Common myeloid progenitor, CD34-positive (primary cell): Measurements from ENCODE around the gene PDCD5.

Experiments
- CTCF ChIA-PET: fragments of 350-600 bp; sonication (Branson Sonifier 250); formaldehyde crosslinking; loops from one replicate; lab custom pipeline; 2021; ENCODE audit warnings: antibody characterized with exemption; lab: Charles Lee
- POLR2A ChIA-PET: fragments of 350-600 bp; sonication (Branson Sonifier 250); formaldehyde crosslinking; loops from one replicate; lab custom pipeline; 2021; ENCODE audit warnings: antibody characterized with exemption; lab: Charles Lee
- DNase-seq, 3 donors: peaks; one replicate each; pipeline versions ENCODE4 v3.0.0 to v3.0.0-alpha.2; 2013
- H3K27ac ChIP-seq, 2 experiments: 1 replicate in 1 of 2; 2 replicates in 1 of 2; pipeline ENCODE4 v1.7.0; 2013; ENCODE audit warnings: inconsistent platforms in 2 of 2, low read length in 2 of 2, mild to moderate bottlenecking in 2 of 2, low read depth in 1 of 2, moderate library complexity in 1 of 2; ENCODE audit not compliant: severe bottlenecking in 2 of 2, insufficient read depth in 1 of 2, poor library complexity in 1 of 2
- H3K27me3 ChIP-seq, 5 experiments: replicated peaks in 2 of 5; 1 replicate in 3 of 5; 2 replicates in 2 of 5; pipeline versions ENCODE4 v1.6.1 to v1.7.0; 2013; ENCODE audit warnings: low read length in 4 of 5, mild to moderate bottlenecking in 2 of 5, moderate library complexity in 2 of 5, inconsistent platforms in 1 of 5; ENCODE audit not compliant: insufficient read depth in 5 of 5, control insufficient read depth in 4 of 5
- H3K36me3 ChIP-seq, 4 experiments: 1 replicate in 2 of 4; 2 replicates in 2 of 4; pipeline versions ENCODE4 v1.6.1 to v1.7.0; 2013; ENCODE audit warnings: low read length in 3 of 4, control low read depth in 1 of 4, mild to moderate bottlenecking in 1 of 4; ENCODE audit not compliant: control insufficient read depth in 4 of 4, insufficient read depth in 4 of 4
- H3K4me1 ChIP-seq, 4 experiments: 1 replicate in 3 of 4; 2 replicates in 1 of 4; pipeline versions ENCODE4 v1.6.1 to v1.7.1; 2013; ENCODE audit warnings: low read length in 3 of 4, mild to moderate bottlenecking in 3 of 4, control low read depth in 1 of 4, inconsistent platforms in 1 of 4, moderate library complexity in 1 of 4; ENCODE audit not compliant: control insufficient read depth in 4 of 4, insufficient read depth in 4 of 4; ENCODE audit errors: control extremely low read depth in 1 of 4
- H3K4me3 ChIP-seq, 7 experiments: 1 replicate in 4 of 7; 2 replicates in 3 of 7; pipeline versions ENCODE4 v1.5.1 to v1.7.0; 2013; ENCODE audit warnings: mild to moderate bottlenecking in 7 of 7, low read length in 6 of 7, moderate library complexity in 6 of 7, inconsistent platforms in 2 of 7, low read depth in 2 of 7, control low read depth in 1 of 7; ENCODE audit not compliant: insufficient read depth in 4 of 7, control insufficient read depth in 1 of 7; ENCODE audit errors: extremely low read depth in 1 of 7
- H3K9me3 ChIP-seq, 5 experiments: 1 replicate in 4 of 5; 2 replicates in 1 of 5; pipeline versions ENCODE4 v1.6.1 to v1.7.1; 2013; ENCODE audit warnings: low read length in 4 of 5, mild to moderate bottlenecking in 2 of 5, inconsistent platforms in 1 of 5, low read depth in 1 of 5, moderate library complexity in 1 of 5; ENCODE audit not compliant: control insufficient read depth in 4 of 5, insufficient read depth in 2 of 5; ENCODE audit errors: control extremely low read depth in 1 of 5
- WGBS: methylation state at CpG from one replicate; pipeline ENCODE4 v1.1.5; 2013; ENCODE audit not compliant: insufficient coverage; 5-methylcytosine and 5-hydroxymethylcytosine counted together

Gene PDCD5

GRCh38 chr19:32611161-32611560, 30.2 kb downstream of the PDCD5 start:
- Histone ChIP-seq H3K27me3 (no peaks in the 10 kb centered on the region), H3K9me3 (peaks cover 0 to 12% (median 0%) of the 10 kb centered on the region in 5 experiments), H3K4me1 (no peaks in the 10 kb centered on the region), H3K4me3 (no peak overlapping the region), H3K27ac (no peak overlapping the region), H3K36me3 (peaks cover 37 to 79% (median 60%) of the 10 kb centered on the region in 4 experiments)
- no peak for DNase-seq
- ChIA-PET POLR2A (no interaction called here), CTCF (interaction anchor here (1.2 kb wide), 1 partner anchor 8 kb away, joined by 4 read pairs; no protein-coding TSS in a partner anchor)
- whole genome bisulfite sequencing: 94% methylated on average over 3 of the region's 5 CpGs

- Histone ChIP-seq H3K4me3 (no peak overlapping the region), H3K36me3 (peaks cover 38 to 75% (median 57%) of the 10 kb centered on the region in 4 experiments), H3K27ac (no peak overlapping the region), H3K27me3 (no peaks in the 10 kb centered on the region), H3K4me1 (no peaks in the 10 kb centered on the region), H3K9me3 (peaks cover 0 to 12% (median 0%) of the 10 kb centered on the region in 5 experiments)
- ChIA-PET CTCF (no interaction called here), POLR2A (no interaction called here)
- 92% methylated on average over 3 of the region's 4 CpGs for WGBS
- no peak for DNase-seq
These were observed 32.0 kb downstream of the PDCD5 start for GRCh38 chr19:32613008-32613407.

- peaks cover 0 to 12% (median 0%) of the 10 kb centered on the region in 5 experiments for H3K9me3 ChIP-seq
- H3K4me3 ChIP-seq: no peak overlapping the region
- H3K36me3 ChIP-seq: peaks cover 35 to 83% (median 65%) of the 10 kb centered on the region in 4 experiments
- H3K4me1 ChIP-seq: no peaks in the 10 kb centered on the region
- ChIA-PET POLR2A (no interaction called here), CTCF (no interaction called here)
- WGBS: 97% methylated on average over 5 of the region's 7 CpGs
- no peaks in the 10 kb centered on the region for H3K27me3 ChIP-seq
- H3K27ac ChIP-seq: no peak overlapping the region
- DNase-seq: no peak
These were observed 33.9 kb downstream of the PDCD5 start for GRCh38 chr19:32614916-32615315.

GRCh38 chr19:32615569-32615968, 34.6 kb downstream of the PDCD5 start:
- CTCF ChIA-PET: no interaction called here
- peaks cover 0 to 12% (median 0%) of the 10 kb centered on the region in 5 experiments for H3K9me3 ChIP-seq
- no peaks in the 10 kb centered on the region for H3K27me3 ChIP-seq
- 88% methylated on average over 9 of the region's 11 CpGs for WGBS
- no peak overlapping the region for H3K4me3 ChIP-seq
- no peak overlapping the region for H3K27ac ChIP-seq
- peaks cover 35 to 87% (median 69%) of the 10 kb centered on the region in 4 experiments for H3K36me3 ChIP-seq
- POLR2A ChIA-PET: no interaction called here
- no peak for DNase-seq
- no peaks in the 10 kb centered on the region for H3K4me1 ChIP-seq

- Histone ChIP-seq H3K9me3 (peaks cover 0 to 3% (median 0%) of the 10 kb centered on the region in 5 experiments), H3K4me1 (no peaks in the 10 kb centered on the region), H3K27me3 (no peaks in the 10 kb centered on the region), H3K27ac (no peak overlapping the region), H3K36me3 (peaks cover 32 to 88% (median 76%) of the 10 kb centered on the region in 4 experiments), H3K4me3 (no peak overlapping the region)
- WGBS: 92% methylated on average over 18 of the region's 23 CpGs
- CTCF ChIA-PET: interaction anchor here (1.2 kb wide), 1 partner anchor 19 kb away, joined by 3 read pairs; no protein-coding TSS in a partner anchor
- POLR2A ChIA-PET: no interaction called here
- DNase-seq: no peak
These were observed 38.2 kb downstream of the PDCD5 start for GRCh38 chr19:32619051-32619685.

GRCh38 chr19:32622002-32622401, 41.0 kb downstream of the PDCD5 start:
- ChIA-PET POLR2A (no interaction called here), CTCF (no interaction called here)
- Histone ChIP-seq H3K4me1 (no peaks in the 10 kb centered on the region), H3K27ac (no peak overlapping the region), H3K36me3 (peaks cover 21 to 81% (median 63%) of the 10 kb centered on the region in 4 experiments), H3K9me3 (no peaks in the 10 kb centered on the region), H3K4me3 (no peak overlapping the region), H3K27me3 (no peaks in the 10 kb centered on the region)
- DNase-seq: no peak
- over 99% methylated on average over 8 of the region's 12 CpGs for WGBS

- H3K4me3 ChIP-seq: no peak overlapping the region
- H3K27me3 ChIP-seq: no peaks in the 10 kb centered on the region
- H3K9me3 ChIP-seq: no peaks in the 10 kb centered on the region
- H3K4me1 ChIP-seq: no peaks in the 10 kb centered on the region
- H3K27ac ChIP-seq: no peak overlapping the region
- no peak for DNase-seq
- ChIA-PET POLR2A (no interaction called here), CTCF (interaction anchor here (0.7 kb wide), 1 partner anchor 1679 kb away, joined by 4 read pairs; no protein-coding TSS in a partner anchor)
- peaks cover 20 to 82% (median 62%) of the 10 kb centered on the region in 4 experiments for H3K36me3 ChIP-seq
- 95% methylated on average over 4 of the region's 6 CpGs for WGBS
These were observed 43.4 kb downstream of the PDCD5 start for GRCh38 chr19:32624410-32624809.
